A673 (cell line): ENCODE measurements around the gene FADS3.

ENCODE experiments used
- CTCF ChIP-seq: fragments of 300-800, 200-600 bp; sonication (generic); conservative IDR thresholded peaks from 2 replicates; pipeline ENCODE4 v1.5.1; 2017; ENCODE audit warnings: low read depth, mild to moderate bottlenecking, antibody characterized with exemption, low read length, moderate library complexity, mixed read lengths
- EZH2 ChIP-seq: fragments of 200-600 bp; sonication (generic); IDR thresholded peaks from 2 replicates; pipeline ENCODE4 v1.6.1; 2017; ENCODE audit warnings: borderline replicate concordance, low read depth, mild to moderate bottlenecking, mixed read lengths, antibody characterized with exemption, low read length; ENCODE audit not compliant: poor library complexity, severe bottlenecking

DNA sequence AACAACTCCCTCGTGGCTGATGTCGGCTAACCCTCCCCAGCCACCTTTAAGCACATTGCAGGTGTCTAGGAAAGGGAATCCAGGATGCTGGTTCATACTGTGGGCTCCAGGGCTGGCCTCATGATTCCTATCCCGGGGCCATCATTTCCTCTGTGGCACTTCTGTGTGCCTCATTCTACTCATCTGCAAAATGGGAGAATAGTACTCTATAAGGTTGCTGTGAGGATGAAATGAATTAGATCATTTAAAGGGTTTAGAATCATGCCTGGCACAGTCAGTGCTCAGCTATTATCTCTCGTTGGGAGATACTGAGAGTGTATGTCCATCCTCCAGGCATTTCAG, 4.3 kb upstream of the FADS3 start:
- TF ChIP-seq CTCF (no peak), EZH2 (no peak)
